HG03439 (cell line): ENCODE results near the gene FRAT1.
"Not testable (repeated sequence)": the region's sequence is repeated elsewhere in the genome, so short reads cannot be mapped to it uniquely, and the experiment has no call there.

Source experiments
- ATAC-seq: cut with Tn5 transposase; IDR thresholded peaks from one replicate; pipeline ENCODE4 v1.9.1; 2021; ENCODE audit warnings: mild to moderate bottlenecking, moderate library complexity; ENCODE audit not compliant: unreplicated experiment

The FRAT1 gene

DNA sequence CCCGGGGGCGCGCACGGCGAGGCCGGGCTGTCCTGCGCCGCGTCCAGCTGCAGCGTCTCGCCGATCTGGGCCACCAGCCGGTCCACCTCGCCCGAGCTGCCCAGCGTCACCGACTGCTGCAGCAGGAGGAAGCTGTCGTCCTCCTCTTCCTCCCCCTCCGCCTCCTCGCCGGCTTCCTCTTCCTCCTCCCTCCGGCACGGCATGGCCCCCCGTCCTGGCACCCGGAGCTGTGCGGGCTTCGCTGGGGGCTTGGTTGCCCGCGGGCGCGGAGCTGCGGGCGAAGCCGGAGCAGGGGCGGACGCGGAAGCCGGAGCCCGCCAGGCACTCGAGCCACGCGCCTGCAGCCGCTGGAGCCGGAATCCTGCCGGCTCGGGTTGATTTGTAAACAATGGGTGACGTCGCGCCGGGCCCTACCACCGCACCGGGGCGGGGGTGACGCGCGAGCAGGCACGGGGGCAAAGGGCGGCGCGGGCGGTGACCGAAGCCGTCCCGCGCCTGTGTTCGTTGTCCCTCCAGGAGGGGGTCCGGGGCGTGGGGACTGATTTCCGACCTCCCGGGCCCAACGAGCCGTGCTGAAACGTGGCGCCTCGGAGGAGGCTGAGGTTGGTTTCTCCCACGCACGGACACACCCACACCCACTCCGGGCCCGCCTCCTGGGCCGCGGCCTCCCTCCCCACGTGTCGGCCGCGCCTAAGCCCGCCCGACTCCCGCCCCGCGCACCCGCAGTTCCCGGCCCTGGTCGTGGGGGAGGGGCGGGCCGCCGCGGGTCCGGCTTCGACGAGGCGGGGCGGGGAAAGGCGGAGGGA is 15.5 kb downstream of the FRAT1 start, which contains the start of gene FRAT2:
TSS of gene FRAT2 (minus strand) at position 360 of the 806 bp plus-strand sequence. CDS start at position 203, 157 bp downstream.
- peak; percentile 81 for ATAC-seq

DNA sequence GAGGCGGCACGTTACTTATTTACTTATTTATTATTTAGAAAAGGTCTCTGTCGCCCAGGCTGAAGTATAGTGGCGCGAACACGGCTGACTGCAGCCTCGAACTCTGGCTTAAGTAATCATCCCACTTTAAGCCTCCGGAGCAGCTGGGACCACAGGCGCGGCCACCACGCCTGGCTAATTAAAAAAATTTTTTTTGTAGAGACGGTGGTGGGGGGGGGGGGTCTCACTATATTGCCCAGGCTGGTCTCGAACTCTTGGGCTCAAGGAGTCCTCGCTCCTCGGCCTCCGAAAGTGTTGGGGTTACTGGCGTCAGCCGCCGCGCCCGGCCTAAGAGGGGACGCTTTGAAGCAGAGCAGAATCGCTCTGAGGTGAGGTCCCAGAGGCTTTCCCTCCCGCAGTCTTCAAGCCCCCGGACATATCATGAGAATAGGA is 16.1 kb downstream of the FRAT1 start:
- no peak for ATAC-seq

DNA sequence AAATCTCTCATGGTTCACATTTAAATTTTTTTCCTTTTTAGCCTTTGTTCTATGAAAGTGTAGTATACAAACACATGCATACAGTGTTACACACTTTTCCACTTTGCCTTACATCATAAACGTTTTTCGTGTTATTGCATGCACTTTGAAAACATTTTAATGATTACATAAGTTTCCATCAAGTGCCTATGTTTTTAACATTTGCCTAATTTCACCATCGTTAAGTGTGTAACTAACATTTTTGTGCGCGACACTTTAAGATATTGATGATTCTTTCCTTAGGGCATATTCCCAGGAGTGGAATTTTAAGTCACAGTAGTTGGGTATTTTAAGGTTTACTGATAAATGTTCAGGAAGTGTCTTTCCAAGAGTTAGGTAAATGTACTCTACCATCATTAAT is 16.9 kb downstream of the FRAT1 start:
- ATAC-seq, result no peak

GRCh38 chr10:97336446-97336845 is 17.4 kb downstream of the FRAT1 start:
- no peak for ATAC-seq

GRCh38 chr10:97336942-97337831 is 18.1 kb downstream of the FRAT1 start:
- ATAC-seq, result no peak

GRCh38 chr10:97338041-97338440 is 19.0 kb downstream of the FRAT1 start:
- ATAC-seq, result no peak

GRCh38 chr10:97341416-97341815 is 22.3 kb downstream of the FRAT1 start:
- no peak for ATAC-seq

DNA sequence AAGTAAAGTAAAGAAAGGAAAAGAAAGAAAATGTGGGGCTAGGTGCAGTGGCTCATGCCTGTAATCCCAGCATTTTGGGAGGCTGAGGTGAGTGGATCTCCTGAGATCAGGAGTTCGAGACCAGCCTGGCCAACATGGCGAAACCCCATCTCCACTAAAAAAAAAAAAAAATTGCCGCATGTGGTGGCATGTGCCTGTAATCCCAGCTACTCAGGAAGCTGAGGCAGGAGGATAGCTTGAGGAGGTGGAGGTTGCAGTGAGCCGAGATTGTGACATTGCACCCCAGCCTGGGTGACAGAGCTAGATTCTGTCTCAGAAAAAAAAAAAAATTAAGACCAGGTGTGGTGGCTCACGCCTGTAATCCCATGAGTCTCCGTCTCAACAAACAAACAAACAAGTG is 24.6 kb downstream of the FRAT1 start:
- not testable (repeated sequence) for ATAC-seq

- ATAC-seq, result no peak
Measured at GRCh38 chr10:97347317-97347716, 28.2 kb downstream of the FRAT1 start.

- ATAC-seq, result no peak
Measured at GRCh38 chr10:97349752-97350513, 30.9 kb downstream of the FRAT1 start.

GRCh38 chr10:97353945-97354344 is 34.9 kb downstream of the FRAT1 start:
- ATAC-seq, result no peak

DNA sequence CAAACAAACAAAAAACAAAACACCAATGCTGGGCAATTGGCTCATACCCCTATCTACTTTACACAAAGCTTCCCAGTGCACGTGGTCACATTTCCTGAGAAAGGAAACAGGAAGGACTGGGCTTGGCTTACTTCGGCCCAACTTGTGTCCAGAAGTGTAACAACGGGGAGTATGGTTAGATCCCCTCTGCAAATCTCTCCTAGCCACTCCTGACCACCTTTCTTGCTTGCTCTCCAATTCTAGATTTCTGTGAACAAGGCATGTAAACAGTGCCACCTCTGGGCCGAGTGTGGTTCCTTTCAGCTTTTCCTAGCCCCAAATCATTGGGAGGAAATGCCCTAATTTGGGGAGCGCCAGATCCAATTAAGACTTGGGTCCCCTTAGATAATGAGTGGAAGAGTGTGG is 36.5 kb downstream of the FRAT1 start:
- no peak for ATAC-seq

DNA sequence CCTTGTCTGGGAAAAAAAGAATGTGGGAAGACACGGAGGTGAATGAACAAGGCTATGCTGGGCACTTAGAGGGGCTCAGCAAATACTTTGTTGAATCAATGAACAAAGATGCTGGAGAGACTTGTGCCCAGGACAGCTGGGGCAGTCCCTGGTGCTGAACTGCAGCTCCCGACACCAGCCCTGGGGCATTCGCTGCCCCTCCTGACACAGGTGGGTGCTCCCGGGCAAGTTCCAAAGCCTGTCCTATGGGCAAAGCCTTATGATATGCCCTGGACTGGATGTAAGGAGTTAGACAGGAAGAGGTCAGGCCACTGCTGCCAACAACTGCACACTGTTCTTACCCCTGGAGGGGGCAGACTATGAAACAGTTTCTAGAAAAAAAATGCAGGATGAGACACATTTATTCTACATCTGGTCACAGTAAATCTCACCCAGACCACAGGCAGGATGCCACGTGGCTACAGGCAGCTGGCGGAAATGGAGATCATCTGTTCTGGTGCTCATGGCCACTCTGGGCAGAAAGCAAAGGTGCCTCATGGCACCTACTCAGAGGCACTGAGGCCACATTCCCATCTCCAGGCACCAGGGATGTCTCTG is 37.3 kb downstream of the FRAT1 start:
- no peak for ATAC-seq

DNA sequence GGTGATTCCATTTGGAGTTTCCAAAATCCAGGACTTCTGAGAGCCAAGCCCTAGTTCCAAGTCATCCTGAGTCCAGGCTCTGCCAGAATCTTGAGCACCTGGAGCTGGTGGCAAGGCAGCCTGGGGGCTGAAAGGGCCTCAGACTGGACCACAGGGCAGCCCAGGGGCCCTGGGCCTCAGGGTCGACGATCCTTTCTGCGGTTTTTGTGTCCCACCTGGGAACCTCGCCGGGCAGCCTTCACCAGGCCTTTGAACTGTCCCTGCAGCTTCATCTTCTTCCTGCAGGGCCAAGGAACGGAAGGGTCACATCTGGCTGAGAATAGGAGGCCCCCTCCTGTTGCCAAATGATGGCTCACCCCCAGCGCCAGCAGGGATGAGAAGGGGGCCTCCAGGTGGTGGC is 37.8 kb downstream of the FRAT1 start:
- no peak for ATAC-seq

- ATAC-seq, result no peak
Measured at GRCh38 chr10:97358349-97358748, 39.3 kb downstream of the FRAT1 start.

DNA sequence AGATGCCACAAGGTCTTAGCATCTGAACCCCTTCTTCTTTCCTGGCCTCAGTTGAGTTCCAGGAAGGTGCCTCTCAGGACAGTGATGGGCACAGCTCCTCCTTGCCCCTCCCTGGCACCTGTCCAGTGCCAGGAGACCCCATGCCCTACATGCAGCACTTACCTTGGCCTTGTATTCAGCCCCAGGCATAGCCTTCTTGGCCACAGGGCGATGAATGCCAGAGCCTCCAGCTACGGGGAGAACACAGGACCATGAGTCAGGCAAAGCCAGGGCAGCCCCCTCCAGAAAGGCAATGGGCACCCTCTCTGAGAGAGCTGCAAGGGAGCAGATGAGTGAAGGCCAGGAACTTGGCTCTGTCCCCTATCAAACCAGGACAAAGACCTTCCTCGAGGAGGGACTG is 39.7 kb downstream of the FRAT1 start:
- no peak for ATAC-seq

- ATAC-seq, result no peak
Measured at GRCh38 chr10:97360705-97361536, 41.9 kb downstream of the FRAT1 start.

DNA sequence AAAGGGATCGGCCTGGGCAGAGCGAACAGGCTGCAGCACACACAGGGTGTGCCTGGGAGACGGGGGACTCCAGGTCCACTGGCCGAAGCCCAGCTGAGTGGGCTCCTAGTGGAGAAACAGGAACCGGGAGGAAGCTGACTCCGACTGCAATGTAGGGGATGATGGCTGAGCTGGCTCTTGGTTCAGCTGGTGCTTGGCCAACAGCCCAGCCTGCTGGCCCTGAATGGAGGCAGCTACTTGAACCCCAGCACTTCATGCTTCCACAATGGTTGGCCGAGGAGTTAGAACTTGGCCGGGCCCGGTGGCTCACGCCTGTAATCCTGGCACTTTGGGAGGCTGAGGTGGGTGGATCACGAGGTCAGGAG is 42.4 kb downstream of the FRAT1 start:
- no peak for ATAC-seq

GRCh38 chr10:97362310-97363033 is 43.4 kb downstream of the FRAT1 start:
- ATAC-seq, result no peak
